Smooth muscle cell of the pulmonary artery (primary cell): ENCODE results near the gene GPR37. TPM values are rescaled to one million over a fixed set of nuclear protein-coding genes. Genes with fewer than 3 reads are reported as not detected.

Experiments used
- total RNA-seq: library from RNA; depleted of rRNA; stranded (reverse); fragments of >200 nt; gene quantifications from 2 replicates; pipeline ENCODE4 v1.2.3, GENCODE V29; 2014

The GPR37 gene, protein sequence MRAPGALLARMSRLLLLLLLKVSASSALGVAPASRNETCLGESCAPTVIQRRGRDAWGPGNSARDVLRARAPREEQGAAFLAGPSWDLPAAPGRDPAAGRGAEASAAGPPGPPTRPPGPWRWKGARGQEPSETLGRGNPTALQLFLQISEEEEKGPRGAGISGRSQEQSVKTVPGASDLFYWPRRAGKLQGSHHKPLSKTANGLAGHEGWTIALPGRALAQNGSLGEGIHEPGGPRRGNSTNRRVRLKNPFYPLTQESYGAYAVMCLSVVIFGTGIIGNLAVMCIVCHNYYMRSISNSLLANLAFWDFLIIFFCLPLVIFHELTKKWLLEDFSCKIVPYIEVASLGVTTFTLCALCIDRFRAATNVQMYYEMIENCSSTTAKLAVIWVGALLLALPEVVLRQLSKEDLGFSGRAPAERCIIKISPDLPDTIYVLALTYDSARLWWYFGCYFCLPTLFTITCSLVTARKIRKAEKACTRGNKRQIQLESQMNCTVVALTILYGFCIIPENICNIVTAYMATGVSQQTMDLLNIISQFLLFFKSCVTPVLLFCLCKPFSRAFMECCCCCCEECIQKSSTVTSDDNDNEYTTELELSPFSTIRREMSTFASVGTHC
- 1.5 and 2.7 TPM in 2 replicates for total RNA-seq

GRCh38 chr7:124765401-124766352, at the start of gene GPR37:
Gene GPR37 (minus strand): TSS chr7:124765792. CDS start chr7:124764976, 816 bp downstream.

Other genes starting within 250 kb of the GPR37 start
- 38.2 and 44.1 TPM in 2 replicates for gene POT1, start 164.0 kb upstream of the GPR37 start, total RNA-seq